GM19397 (cell line): Measurements from ENCODE around the gene PARD6B.
"Not testable (repeated sequence)": the region's sequence is repeated elsewhere in the genome, so short reads cannot be mapped to it uniquely, and the experiment has no call there.

Experiments used
- ATAC-seq: cut with Tn5 transposase; IDR thresholded peaks from one replicate; pipeline ENCODE4 v1.9.1; 2021; ENCODE audit warnings: mild to moderate bottlenecking, moderate library complexity; ENCODE audit not compliant: unreplicated experiment

The PARD6B gene

GRCh38 chr20:50701041-50701963, 30.1 kb upstream of the PARD6B start:
- ATAC-seq: no peak

- not testable (repeated sequence) for ATAC-seq
These were observed 27.5 kb upstream of the PARD6B start for GRCh38 chr20:50703651-50704438.

- no peak for ATAC-seq
These were observed 26.9 kb upstream of the PARD6B start for GRCh38 chr20:50704514-50704913.

GRCh38 chr20:50704971-50705370, 26.4 kb upstream of the PARD6B start:
- no peak for ATAC-seq

- ATAC-seq: no peak
These were observed 22.3 kb upstream of the PARD6B start for GRCh38 chr20:50708845-50709635.

GRCh38 chr20:50709636-50709973, 21.8 kb upstream of the PARD6B start:
- no peak for ATAC-seq

GRCh38 chr20:50710492-50711063, 20.8 kb upstream of the PARD6B start:
- ATAC-seq: no peak

GRCh38 chr20:50711113-50711825, 20.1 kb upstream of the PARD6B start:
- no peak for ATAC-seq

GRCh38 chr20:50712771-50713656, 18.4 kb upstream of the PARD6B start:
- ATAC-seq: no peak

GRCh38 chr20:50713657-50714101, 17.7 kb upstream of the PARD6B start:
- ATAC-seq: no peak

- ATAC-seq: not testable (repeated sequence)
These were observed 17.0 kb upstream of the PARD6B start for GRCh38 chr20:50714426-50714825.

- ATAC-seq: no peak
These were observed 15.7 kb upstream of the PARD6B start for GRCh38 chr20:50715694-50716093.

- ATAC-seq: no peak
These were observed 14.9 kb upstream of the PARD6B start for GRCh38 chr20:50716518-50716917.

GRCh38 chr20:50717312-50717711, 14.1 kb upstream of the PARD6B start:
- no peak for ATAC-seq

- no peak for ATAC-seq
These were observed 13.2 kb upstream of the PARD6B start for GRCh38 chr20:50717974-50718761.

- no peak for ATAC-seq
These were observed 12.1 kb upstream of the PARD6B start for GRCh38 chr20:50719328-50719727.

GRCh38 chr20:50720026-50720425, 11.4 kb upstream of the PARD6B start:
- no peak for ATAC-seq

GRCh38 chr20:50720582-50720981, 10.8 kb upstream of the PARD6B start:
- no peak for ATAC-seq
